COLO668 (cell line): Measurements from ENCODE around the gene ZNF296.

Source experiments
- DNase-seq: peaks from one replicate; lab custom pipeline; 2025; ENCODE audit not compliant: unreplicated experiment; lab: John Stamatoyannopoulos, UW

ZNF296 gene

DNA sequence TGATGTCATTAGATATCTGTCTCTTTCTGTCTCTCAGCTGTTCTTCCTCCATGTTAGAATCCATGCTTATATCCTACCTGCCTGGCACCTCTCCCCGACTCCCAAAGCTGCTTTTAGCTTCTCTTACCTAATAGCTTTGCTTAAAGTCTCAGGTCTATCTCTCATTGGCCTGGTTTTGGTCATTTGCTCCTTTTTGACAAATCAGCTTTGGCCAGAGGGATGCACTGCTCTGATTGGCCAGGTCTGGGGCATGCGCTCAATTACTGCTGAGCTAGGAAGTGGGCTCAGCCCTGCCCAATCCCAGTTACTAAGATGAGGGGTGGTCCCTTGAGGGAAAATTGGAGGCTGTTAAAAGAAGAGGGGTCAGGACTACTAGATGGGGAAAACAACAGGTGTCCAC lies 48.9 kb downstream of the ZNF296 start:
- no peak for DNase-seq

DNA sequence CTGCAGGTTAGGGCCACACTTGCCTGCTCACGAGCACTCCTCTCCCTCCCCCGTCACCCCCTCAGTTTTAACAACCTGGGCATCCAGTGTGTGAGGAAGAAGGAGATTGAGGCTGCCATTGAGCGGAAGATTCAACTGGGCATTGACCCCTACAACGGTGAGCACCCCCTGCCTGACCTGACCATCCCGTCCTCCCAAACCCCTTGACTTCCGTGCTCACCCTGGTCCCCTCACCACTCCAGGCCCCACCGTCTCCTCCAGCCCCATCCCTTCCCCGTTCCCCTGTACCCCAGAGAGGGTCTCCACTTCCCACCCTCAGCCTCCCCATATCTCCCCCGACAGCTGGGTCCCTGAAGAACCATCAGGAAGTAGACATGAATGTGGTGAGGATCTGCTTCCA lies 51.0 kb downstream of the ZNF296 start:
- no peak for DNase-seq

DNA sequence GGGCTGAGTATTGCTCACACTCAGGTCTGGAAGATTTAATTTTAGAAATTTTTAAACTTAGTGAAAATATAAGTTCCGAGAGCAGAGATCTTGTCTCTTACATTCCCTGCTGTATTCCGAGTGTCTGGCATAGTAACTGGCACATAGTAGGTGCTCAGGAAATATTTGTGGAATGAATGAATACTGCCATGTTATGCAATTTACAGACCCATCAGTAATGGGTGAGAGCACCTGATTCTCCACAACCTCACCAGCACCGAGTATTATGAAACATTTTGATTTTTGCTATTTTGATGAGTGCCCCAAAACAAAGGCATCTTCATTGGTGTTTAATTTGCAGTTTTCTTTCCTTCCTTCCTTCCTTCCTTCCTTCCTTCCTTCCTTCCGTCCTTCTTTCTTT lies 53.2 kb downstream of the ZNF296 start:
- no peak for DNase-seq

GRCh38 chr19:45021971-45022370 lies 54.3 kb downstream of the ZNF296 start:
- no peak for DNase-seq
